Spleen (tissue), 7 donors: ENCODE results near the gene KLHDC8B.

Experiments used
- CTCF ChIP-seq, 11 experiments: fragments of 200-600 bp in 7 of 11; fragments of 450-650 bp in 4 of 11; sonication (generic) in 4 of 11; IDR thresholded peaks in 8 of 11; conservative IDR thresholded peaks in 3 of 11; 1 replicate in 7 of 11; 2 replicates in 4 of 11; pipeline versions ENCODE4 v1.4.0 to v1.8.0; 2016 to 2021; ENCODE audit warnings: antibody characterized with exemption in 11 of 11, inconsistent platforms in 4 of 11, mild to moderate bottlenecking in 1 of 11
- POLR2A ChIP-seq, 3 donors: fragments of 450-650 bp; IDR thresholded peaks; one replicate each; pipeline ENCODE4 v1.5.1; 2017; ENCODE audit warnings: antibody characterized with exemption in 3 of 3, mild to moderate bottlenecking in 1 of 3
- donor health status: DM: no; HTN: no; CAD: no; lungs with moderate emphysema.
- donor health status: DM: no; HTN: no; CAD: no.
- donor health status: DM: no; HTN: no; CAD: no.

- TF ChIP-seq CTCF (IDR thresholded peaks at IDR 0.05 in 8 of 11, conservative IDR thresholded peaks at IDR 0.05 in 3 of 11) (no peak), POLR2A (IDR thresholded peaks at IDR 0.05) (no peak)
These were observed 36.7 kb upstream of the KLHDC8B start for GRCh38 chr3:49134471-49135265.
